AG04450 (cell line): ENCODE measurements around the gene TCAF1. TPM values are rescaled to one million over a fixed set of nuclear protein-coding genes. Genes with fewer than 3 reads are reported as not detected.

Experiments
- CTCF ChIA-PET: fragments of 300-600, 350-600 bp; formaldehyde crosslinking; extraction: SDS; loops from one replicate; lab custom pipeline; 2022; ENCODE audit warnings: antibody characterized with exemption, inconsistent platforms; lab: Charles Lee
- POLR2A ChIA-PET: fragments of 350-600 bp; formaldehyde crosslinking; extraction: SDS; loops from one replicate; lab custom pipeline; 2021; ENCODE audit warnings: antibody characterized with exemption, inconsistent platforms; lab: Yijun Ruan, JAX
- DNase-seq: peaks from one replicate; pipeline ENCODE4 v3.0.0-alpha.2; 2011; ENCODE audit warnings: low read depth, low spot score
- H3K27ac ChIP-seq: one replicate; pipeline ENCODE4 v1.5.1; 2012; ENCODE audit warnings: low read depth, low read length, control low read depth
- H3K27me3 ChIP-seq: one replicate; pipeline ENCODE4 v1.6.0; 2012; ENCODE audit warnings: low read length; ENCODE audit not compliant: control insufficient read depth, insufficient read depth
- H3K4me3 ChIP-seq: 2 replicates; pipeline ENCODE4 v1.5.1; 2011; ENCODE audit warnings: mild to moderate bottlenecking, low read depth, low read length, control low read depth
- H3K9me3 ChIP-seq: 2 replicates; pipeline ENCODE4 v1.5.1; 2012; ENCODE audit warnings: low read length; ENCODE audit not compliant: control insufficient read depth, insufficient read depth
- CTCF ChIP-seq: IDR thresholded peaks from 2 replicates; pipeline ENCODE4 v1.5.1; 2011; ENCODE audit warnings: low read depth, low read length, control low read depth, inconsistent platforms
- polyA plus RNA-seq: library from polyadenylated mRNA; depleted of rRNA; stranded (reverse); fragments of >200 nt; gene quantifications from 2 replicates; pipeline ENCODE4 v1.2.3, GENCODE V29; 2011

The TCAF1 gene
- polyA plus RNA-seq, 1 experiment, result 61.3 TPM

DNA sequence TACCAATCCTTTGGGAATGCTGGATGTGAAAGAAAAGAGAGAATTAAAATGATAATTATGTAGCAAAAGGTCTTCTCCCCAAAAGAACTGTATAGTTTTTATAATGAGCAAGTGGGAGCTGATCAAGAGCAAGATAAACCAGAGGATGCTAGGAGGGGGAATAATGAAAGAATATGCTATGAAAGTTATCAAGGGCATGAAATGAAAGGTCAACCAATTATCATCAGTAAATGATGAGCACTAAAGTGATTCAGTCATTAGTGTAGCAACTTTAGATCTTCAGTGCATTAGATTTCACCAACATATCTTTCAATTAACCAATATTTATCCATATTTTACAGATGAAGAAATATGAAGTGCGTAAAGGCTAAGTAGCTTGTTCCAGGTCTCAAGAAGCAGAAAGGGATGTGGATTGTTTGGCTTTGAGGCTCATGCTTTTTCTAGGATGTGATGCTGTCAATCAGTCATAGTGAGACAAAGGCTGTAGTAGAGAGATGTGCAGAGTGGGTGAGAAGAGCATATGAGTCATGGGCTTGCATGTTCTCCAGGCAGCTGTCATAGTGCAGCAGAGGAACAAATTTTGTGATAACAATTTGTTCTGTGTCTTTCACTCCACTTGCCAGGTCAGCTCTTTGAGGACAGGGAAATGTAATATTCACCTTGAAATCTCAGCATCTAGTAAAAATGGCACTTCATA lies 27.4 kb upstream of the TCAF1 start:
- DNase-seq, result no peak
- Histone ChIP-seq H3K9me3 (no peaks in the 10 kb centered on the region), H3K27ac (no peak overlapping the region), H3K4me3 (no peak overlapping the region), H3K27me3 (no peaks in the 10 kb centered on the region)
- TF ChIP-seq CTCF, result no peak
- CTCF ChIA-PET, result interaction anchor here (0.6 to 1.3 kb wide), 3 partner anchors 28 to 82 kb away, joined by 3 to 5 read pairs (median 3); partner anchors contain the start of gene TCAF1
- POLR2A ChIA-PET, result no interaction called here

GRCh38 chr7:143924851-143925250 lies 22.9 kb upstream of the TCAF1 start:
- Histone ChIP-seq H3K9me3 (no peaks in the 10 kb centered on the region), H3K4me3 (no peak overlapping the region), H3K27me3 (no peaks in the 10 kb centered on the region), H3K27ac (no peak overlapping the region)
- ChIA-PET POLR2A (no interaction called here), CTCF (interaction anchor here (1.3 kb wide), 1 partner anchor 23 kb away, joined by 4 read pairs; the partner anchor contains the start of gene TCAF1)
- TF ChIP-seq CTCF, result no peak
- no peak for DNase-seq

DNA sequence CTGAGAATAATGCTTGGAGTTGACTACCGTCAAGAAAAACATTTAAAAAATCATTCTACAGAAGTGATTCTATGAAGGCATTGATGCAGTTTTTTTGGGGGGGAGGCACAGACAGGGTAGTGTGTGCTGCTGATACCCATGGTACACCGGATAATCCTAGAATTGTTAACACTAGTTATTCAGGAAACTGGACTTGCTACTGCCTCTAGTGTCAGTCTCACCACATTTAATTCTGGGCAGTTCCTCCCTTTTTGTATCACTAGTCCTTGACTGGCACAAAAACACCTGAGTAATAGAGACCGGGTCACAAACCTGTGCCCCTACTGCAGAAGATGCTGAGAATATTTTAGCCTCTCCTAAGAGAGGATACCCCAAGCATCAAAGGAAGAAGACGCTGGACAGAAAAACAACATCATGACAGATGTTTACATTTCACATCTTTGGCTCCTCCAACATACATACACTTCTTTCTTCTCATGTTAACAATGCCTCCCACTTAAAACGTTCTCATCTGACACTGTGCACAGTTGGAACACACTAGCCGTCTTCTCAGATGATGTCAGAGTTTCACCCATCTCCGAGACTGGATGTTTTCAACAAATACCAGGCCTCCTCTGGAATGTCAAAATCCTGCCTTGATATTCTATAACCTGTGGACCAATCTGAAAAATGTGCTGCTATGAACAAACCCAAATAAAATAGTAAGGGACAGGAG lies 13.1 kb upstream of the TCAF1 start:
- CTCF ChIA-PET, result interaction anchor here (1.1 kb wide), 1 partner anchor 9 kb away, joined by 4 read pairs; no protein-coding TSS in a partner anchor
- no peak for DNase-seq

GRCh38 chr7:143913945-143914615 lies 12.1 kb upstream of the TCAF1 start:
- H3K27ac ChIP-seq, result no peak overlapping the region
- H3K9me3 ChIP-seq, result no peaks in the 10 kb centered on the region
- DNase-seq, result no peak
- H3K4me3 ChIP-seq, result no peak overlapping the region
- POLR2A ChIA-PET, result no interaction called here
- no peaks in the 10 kb centered on the region for H3K27me3 ChIP-seq
- CTCF ChIA-PET, result interaction anchor here (1.1 kb wide), 1 partner anchor 8 kb away, joined by 4 read pairs; no protein-coding TSS in a partner anchor
- TF ChIP-seq CTCF, result no peak

More for the DNA sequence above, 13.1 kb upstream of the TCAF1 start:
- Histone ChIP-seq H3K27me3 (no peaks in the 10 kb centered on the region), H3K9me3 (no peaks in the 10 kb centered on the region), H3K4me3 (no peak overlapping the region), H3K27ac (no peak overlapping the region)
- POLR2A ChIA-PET, result no interaction called here
- 0 out of 2 replicates have a peak, but pooled peaks have one; percentile 8 for TF ChIP-seq CTCF
